HG03521 (cell line): ENCODE data around the gene GRIK1.

Experiments used
- ATAC-seq: cut with Tn5 transposase; IDR thresholded peaks from one replicate; pipeline ENCODE4 v1.9.1; 2021; ENCODE audit warnings: mild to moderate bottlenecking, moderate library complexity; ENCODE audit not compliant: unreplicated experiment

GRIK1 gene

DNA sequence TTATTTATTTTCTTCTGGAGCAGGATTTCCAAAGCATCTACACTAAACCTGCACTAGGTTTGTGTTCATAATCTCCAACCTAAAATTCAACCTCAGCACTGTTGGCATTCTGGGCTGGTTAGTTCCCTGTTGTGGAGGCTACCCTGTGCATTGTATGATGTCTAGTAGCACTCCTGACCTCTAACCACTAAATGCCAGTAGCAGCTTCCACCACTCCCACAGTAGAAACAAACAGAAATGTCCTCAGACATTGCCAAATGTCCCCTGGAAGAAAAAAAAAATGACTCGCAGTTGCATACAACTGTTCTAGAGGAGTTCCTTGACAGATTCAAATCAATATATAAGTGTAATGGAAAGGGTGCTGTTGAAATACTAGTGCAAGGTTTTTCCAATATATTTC lies 18.9 kb downstream of the GRIK1 start:
- ATAC-seq = no peak

DNA sequence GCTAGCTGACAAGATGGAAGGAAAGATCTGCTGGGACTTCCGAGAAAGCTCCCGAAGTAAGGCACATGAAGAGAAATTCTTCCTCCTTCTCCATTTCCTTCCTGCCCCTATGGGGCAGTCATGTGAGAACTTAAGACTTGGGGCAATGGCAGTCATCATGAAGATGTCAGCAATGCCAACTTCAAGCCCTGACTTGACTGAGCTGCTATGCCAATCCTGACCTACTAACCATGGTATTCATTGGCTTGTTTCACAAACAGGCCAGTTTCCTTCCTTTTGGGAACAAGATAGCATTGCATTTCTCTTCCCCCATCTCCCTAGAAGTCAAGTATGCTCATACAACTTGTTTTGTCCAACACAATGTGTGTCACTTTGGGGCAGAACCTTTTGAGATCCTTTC lies 25.5 kb downstream of the GRIK1 start:
- no peak for ATAC-seq

DNA sequence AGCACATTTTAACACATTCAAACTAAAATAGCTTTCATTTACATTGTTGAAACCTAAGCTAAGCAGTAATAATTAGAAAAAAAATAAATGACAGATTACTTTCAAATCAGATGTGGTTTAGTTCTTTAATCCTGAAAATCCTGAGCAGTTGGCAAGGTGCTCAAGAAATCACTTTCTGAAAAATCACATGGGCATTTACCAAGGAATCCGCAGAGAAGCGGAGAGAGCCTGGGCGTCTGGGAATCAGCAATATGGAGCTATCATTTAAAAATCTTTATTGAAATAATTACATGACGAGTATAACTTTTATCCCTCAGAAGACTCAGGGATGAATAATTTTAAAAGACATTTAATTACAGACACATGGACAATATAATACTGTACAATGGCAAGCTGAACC lies 30.2 kb downstream of the GRIK1 start:
- no peak for ATAC-seq

DNA sequence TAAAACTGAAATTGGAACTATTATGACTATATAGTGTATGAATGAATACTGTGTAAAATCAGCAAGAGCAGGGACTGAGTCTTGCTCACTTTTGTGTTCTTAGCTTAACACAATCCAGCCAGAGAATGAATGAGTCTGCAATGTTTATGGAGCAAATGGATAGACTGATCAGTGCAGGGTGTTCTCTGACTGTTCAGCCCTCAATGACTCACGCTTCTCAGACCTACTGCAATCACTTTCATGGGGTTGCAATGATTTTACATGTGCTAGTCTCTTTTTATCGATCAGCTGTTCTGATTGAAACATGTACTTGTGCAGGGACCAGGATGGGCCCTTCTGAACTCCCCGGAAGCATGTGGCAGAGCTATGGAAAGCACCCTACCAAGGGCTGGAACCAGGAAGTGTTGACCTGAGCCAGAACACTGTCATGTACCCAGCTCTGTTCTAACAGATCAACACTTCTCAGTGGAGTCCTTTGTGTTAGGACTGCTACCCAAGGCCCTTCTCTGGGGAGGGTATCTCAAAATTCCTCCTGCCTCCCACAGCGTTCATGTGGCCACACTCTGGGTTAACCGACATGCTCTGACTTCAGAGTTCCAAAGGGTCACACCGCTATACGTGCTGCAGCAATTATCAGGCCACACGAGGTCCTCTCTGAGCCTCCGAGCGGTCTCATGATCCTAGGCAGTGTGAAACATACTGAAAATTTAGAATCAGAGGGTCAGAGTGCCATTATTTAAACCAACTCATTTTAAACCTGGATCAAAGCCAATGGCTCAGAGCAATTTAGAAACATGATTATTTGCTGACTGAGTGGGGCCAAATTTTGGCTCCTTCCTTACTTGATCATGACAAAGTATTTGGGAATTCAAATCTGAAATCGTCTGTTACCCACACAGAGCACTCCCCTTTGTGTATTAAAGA lies 35.2 kb downstream of the GRIK1 start:
- no peak for ATAC-seq

DNA sequence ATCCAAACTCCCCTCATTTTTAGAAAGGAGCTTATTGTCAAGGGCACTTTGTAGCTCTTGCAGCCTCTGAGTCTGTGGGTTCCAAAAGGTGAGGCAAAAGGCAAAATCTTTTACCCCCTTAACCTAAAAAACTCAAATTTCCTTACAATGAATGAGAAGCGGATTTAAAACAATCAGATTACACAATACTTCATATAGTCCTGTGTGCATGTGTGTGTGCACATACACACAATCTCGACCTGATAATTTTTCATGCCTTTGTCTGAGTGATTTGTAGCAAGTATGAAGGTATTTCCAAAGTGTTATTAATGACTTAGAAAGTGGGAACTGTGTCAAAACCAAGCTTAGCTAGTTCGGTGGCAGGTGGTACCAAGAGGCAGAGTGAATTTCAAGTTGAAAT lies 42.9 kb downstream of the GRIK1 start:
- no peak for ATAC-seq

DNA sequence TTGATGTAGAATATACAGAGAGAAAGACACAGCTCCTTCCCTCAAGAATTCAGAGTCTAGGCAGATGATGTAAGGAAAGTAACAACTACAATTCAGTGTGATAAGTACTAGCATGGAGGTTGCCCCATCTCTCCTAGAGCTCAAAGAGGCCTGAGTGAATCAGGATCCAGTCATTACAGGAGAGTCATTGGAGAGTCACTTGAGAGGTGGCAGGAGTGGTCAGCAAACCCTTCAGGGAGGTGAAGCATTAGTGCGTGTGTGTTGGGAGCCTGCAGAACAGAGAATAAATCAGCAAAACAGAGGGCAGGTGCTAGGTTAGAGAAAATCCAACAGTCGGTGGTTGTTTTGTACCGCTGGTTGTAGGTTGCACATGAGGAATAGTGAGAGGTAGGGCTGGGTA lies 46.1 kb downstream of the GRIK1 start:
- no peak for ATAC-seq

DNA sequence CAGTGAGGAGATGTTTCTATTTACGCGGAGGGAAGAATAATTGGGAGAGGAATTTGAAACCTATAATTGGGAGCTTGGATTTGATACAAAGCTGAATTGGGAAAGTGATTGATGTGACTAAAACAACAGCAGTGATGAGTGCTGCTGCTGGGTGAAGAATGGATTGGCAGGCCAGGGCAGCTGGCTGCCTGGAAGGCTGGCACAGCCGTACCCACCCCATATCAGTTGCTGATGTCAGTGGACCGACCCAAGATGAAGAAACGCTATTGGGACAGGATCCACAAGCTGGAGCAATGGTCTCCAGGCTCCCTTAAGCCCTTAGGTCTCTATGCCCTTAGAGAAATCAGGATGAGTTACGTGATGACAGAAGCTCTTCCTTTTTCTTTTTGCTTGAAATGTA lies 47.4 kb downstream of the GRIK1 start:
- no peak for ATAC-seq

DNA sequence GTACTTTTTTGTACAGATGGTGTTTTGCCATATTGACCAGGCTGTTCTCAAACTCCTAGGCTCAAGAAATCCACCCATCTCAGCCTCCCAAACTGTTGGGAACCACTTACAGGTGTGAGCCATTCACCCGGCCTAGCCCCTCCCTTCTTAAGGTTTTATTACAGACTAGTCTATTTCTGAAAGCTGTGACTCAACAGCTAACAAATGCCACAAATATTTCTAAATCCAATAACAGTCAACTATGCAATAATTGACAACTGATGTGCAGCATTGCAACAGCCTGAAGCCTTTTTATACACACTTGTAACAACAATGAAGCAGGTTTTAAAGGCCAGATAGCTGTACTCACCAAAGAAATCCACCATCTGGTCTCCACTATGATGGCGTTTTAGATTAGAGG lies 51.4 kb downstream of the GRIK1 start:
- ATAC-seq = no peak

DNA sequence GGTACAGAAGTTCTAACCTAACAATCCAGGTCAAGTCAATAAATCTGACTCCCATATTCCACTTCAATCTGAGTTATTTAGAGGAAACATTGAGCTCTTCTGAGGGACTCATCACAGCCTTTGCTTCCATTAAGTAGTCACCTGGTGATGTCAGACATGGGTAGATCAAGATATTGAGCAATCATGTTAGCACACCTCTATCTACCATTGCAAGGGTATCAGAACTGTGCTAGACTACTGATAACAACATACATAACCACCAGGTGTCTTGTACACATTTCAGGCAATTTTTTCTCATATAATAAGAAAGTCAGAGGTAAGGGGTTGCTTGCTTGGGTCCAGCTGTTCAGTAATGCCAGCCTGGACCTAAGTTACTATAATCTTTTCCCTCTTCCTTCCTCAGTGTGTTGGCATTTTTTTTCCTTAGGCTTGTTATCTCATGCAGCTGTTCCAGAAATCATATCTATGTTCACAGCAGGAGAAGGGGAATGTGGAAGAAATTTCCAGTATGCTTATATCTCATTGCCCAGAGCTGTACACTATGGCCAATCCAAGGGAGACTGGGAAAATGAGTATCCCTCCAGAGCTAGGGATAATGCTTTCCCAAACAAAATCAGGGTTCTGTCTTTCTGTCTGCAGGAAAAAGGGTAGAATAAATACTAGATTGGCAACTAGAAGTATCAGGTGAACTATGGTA lies 52.3 kb downstream of the GRIK1 start:
- ATAC-seq = no peak

DNA sequence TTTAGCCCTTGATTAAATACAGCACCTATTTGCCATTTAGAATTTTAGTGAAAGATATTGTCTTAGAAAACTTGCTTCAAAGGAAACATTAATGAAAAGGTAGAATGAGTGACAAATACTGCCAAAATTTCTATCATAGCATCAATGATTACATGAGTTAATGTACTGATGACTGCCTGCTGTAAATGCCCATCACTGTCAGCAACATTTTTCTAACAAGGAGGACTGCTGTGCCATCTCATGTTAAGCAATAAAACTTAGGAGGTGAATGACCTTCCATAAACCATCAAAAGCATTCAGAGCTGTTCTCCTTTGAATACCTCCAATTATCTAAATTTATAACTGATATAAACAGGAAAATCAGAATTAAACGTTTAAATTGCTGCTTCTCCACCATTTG lies 54.3 kb downstream of the GRIK1 start:
- ATAC-seq = no peak

DNA sequence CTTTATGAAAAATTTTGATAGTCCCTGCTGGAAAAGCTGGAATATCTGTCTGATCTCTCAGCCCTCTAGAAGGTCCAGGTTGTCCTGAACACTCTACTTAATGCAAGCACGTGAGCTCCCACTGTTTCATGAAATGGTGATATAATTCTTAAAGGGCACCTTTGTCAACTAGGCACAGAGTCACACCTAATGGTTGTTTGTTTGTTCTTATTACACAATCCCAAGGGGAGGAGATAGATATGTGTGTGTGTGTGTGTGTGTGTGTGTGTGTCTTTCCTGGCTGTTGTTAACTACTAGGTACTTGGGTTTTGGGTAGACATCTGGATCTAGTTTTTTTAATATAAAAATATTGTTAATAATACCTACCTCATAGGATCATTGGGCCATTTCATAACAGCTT lies 63.9 kb downstream of the GRIK1 start:
- ATAC-seq = no peak

DNA sequence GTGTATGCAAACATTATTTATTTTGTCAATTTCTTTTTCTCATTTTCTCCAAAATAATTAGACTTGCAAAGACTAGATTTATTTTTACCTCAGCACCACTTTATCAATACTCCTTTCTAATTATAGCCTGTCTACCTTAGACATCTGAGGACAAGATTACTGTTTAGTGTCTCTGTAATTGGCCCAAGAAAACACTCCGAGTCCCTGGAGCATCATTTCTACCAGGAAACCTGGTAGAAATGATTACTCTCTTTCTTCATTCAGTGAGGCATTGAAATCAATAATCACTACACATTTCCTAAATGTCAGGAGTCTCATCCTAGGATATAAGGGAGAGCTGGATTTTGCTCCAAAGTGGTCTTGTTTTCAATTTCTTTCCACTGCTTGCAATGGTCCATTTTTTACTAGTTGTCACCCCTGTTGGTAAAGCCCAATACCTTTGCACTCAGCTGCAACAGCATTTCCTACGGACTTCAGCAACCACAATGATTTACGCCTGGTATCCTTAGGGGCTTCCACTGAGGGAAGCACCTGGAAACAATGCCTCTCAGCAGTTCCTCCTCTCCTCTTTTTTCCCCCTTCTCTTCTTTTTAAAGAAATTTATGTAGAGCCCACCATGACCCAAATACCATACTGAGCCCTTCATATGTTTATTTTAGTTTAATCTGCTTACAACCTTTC lies 64.6 kb downstream of the GRIK1 start:
- no peak for ATAC-seq

DNA sequence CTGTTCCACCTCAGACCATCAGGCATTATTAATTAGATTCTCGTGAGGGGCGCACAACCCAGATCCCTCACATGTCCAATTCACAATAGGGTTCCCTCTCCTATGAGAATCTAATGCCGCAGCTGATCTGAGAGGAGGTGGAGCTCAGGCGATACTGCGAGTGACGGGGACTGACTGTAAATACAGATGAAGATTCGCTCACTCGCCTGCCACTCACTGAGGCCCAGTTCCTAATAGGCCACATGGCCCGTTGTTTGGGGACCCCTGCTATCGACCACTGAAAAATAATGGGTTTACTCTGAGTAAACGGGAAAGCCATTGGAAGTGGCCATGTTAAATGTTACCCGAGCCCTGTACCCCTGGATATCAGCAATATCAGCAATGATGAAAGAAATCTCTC lies 65.9 kb downstream of the GRIK1 start:
- ATAC-seq = no peak

DNA sequence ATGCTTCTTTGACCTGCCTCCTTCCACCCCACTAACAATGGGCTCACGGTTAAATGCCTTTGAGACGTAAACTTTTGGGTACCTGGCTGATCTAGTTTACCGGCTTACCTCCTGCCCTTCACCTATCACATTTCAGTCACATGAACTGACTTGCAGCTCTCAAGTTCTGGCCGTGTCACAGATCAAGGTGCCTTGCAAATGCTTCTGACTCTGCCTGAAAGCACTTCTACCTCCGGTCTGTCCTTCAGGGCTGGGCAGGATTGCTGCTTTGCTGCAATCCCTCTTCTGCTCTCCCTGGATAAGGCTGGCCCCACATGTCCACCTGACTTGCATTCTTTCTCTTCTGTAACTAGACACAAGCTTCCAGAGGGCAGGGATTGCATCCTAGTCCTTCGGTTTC lies 69.0 kb downstream of the GRIK1 start:
- no peak for ATAC-seq

DNA sequence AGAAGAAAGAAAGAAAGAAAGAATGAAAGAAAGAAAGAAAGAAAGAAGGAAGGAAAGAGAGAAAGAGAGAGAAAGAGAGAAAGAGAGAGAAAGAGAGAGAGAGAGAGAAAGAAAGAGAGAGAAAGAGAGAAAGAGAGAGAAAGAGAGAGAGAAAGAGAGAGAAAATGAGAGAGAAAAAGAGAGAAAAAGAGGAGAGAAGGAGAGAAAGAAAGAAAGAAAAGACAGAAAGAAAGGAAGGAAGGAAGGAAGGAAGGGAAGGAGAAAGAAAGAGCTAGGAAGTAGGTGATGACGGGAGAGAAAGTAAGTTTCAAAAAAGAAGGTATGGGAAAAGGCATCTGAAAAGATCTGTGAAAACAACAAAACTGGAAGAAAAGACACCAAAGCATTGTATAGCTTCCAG lies 72.0 kb downstream of the GRIK1 start:
- no peak for ATAC-seq

DNA sequence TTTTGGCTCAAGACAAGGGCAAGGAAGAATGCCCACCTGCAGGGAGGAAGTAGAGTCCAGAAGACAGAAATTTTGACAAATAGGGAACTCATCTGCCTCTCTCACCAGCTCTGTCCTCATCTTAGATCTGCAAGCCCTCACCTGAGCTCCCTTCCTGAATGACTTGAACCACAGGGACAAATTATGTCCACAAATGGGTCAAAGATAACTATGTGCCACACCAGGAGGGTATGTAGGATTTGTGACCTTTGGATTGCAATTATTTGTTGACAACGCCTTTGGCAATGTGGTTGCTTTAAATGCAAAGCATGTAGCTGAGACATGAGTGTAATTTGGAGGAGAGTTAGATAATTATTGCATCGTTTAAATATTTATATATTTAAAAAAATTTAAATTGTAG lies 79.5 kb downstream of the GRIK1 start:
- no peak for ATAC-seq

DNA sequence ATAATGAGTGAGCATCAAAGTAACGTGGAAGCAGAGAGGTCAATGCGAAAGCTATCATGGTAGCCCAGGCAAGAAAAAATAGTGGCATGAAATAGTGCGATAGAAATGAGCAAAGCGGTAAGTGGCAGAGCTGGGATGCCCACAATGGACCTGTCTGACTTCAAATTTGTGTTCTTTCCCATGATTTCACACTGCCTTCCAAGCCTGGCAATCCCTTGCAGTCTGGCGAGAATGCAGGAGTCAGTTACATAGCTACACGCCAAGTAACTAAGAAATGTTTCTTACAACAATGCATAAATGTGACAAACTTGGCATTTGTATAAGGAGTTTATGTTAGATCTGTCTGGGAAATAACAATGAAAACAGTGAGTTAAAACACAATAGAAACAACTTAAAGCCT lies 82.6 kb downstream of the GRIK1 start:
- no peak for ATAC-seq

DNA sequence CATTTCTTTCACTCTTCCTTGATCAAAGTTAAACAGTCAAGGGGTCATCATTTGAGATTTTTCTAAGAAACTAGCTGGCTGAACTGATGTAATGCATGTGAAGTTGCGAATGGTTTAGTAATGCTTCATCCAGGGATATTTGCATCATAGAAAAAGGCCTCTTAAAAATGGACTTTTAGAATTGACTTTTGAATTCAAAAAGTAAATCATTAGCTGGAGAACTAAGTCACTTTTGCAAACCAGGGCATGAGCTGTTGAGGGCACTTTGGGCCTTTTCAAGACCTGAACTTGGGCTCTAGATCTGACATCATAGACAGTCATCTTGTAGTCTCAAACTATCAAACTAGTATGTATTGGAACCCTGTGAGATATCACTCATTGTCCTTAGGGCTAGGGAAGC lies 85.0 kb downstream of the GRIK1 start:
- no peak for ATAC-seq

DNA sequence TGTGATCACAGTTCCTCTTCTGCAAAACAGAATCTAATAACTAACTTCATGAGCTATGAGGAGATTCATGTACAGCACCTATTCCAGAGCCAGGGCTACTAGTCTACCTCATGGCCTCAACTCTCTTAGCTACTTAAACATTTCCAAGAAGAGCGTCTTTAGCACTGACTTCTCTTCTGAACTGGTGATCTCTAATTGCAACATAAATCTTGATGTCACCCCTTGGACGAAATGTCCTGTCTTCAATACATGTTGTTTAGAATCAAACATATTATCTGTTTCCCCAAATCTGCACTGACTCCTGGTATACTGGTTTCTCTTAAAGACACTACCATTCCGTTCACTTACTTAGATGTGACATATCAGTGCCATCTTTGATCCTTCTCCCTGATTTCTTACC lies 88.2 kb downstream of the GRIK1 start:
- no peak for ATAC-seq

DNA sequence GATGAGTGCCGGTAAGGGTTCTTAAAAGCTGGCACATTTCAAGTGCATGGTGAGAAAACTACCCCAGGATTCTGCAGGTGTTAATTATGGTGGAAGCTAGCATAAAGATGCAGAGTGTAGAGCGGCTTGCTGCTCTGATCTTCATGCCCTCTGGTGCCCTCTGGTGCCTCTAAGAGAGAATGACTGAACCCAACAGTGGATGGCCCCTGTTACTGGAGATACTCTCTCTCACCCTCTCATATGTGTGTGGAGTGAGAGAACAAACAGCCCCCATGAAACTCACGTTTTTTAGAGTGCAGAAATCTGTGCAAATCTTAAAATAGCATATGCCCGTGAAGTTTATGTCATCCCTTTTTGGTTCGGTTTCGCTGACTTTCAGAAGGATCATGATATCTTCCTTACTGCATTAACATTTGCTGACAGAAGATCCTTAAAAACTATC lies 90.0 kb downstream of the GRIK1 start:
- ATAC-seq = peak; percentile 96

DNA sequence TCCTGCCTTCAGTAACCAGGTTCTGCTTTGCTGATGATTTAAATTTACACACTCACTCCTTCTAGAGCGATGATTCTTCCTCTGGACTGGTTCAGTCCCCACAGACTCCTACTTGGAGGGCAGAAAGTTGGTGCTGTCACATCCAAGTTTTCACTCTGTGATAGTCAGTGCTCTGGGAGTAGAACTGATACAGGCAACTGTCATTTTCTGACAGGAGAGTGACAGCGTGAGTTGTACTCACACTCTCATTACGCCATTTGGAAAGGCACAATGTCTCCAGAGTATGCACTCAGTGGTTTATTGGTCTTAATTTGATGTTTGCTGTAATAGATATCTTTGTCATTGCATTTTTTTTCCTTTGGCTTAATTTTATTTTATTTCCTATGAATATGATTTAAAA lies 96.0 kb downstream of the GRIK1 start:
- no peak for ATAC-seq

DNA sequence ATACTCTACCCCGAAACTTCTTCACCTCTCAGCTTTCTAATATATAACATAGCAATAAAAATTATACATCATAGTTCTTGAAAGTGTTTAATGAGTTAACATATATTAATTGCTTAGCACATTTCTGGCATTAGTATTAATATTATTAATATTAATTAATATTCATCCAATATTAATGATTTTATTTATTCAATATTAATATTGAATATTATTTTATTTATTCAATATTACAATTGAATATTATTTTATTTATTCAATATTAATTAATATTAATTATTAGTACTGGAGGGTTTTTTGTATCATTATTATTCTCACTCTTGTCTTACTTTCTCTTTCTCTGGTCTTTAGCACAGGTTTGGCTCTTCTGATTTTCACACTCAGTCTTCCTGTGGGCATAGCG lies 105.2 kb downstream of the GRIK1 start:
- no peak for ATAC-seq
